Astrocyte (in vitro differentiated cells and primary cell): Measurements from ENCODE around the gene CTNNA3. TPM values are rescaled to one million over a fixed set of nuclear protein-coding genes. Genes with fewer than 3 reads are reported as not detected.

ENCODE experiments used
- DNase-seq: peaks from one replicate; pipeline ENCODE4 v3.0.0-alpha.2; 2010; ENCODE audit warnings: low read depth
- FAIRE-seq: peaks from 2 replicates; lab custom pipeline; 2011; peaks lifted over from hg19 to GRCh38; lab: Jason Lieb, UNC
- H2AFZ ChIP-seq: 2 replicates; pipeline ENCODE4 v1.6.0; 2012; ENCODE audit warnings: low read depth, low read length, inconsistent platforms
- H3K27ac ChIP-seq: 2 replicates; pipeline ENCODE4 v1.5.1; 2011; ENCODE audit warnings: low read depth, low read length, inconsistent platforms
- H3K27me3 ChIP-seq: 2 replicates; pipeline ENCODE4 v1.6.0; 2011; ENCODE audit warnings: low read length, inconsistent platforms; ENCODE audit not compliant: insufficient read depth
- H3K36me3 ChIP-seq: 2 replicates; pipeline ENCODE4 v1.5.1; 2011; ENCODE audit warnings: low read length, inconsistent platforms; ENCODE audit not compliant: insufficient read depth
- H3K4me1 ChIP-seq: 2 replicates; pipeline ENCODE4 v1.5.1; 2011; ENCODE audit warnings: low read length, inconsistent platforms; ENCODE audit not compliant: insufficient read depth
- H3K4me2 ChIP-seq: 2 replicates; pipeline ENCODE4 v1.6.0; 2012; ENCODE audit warnings: low read length, inconsistent platforms
- H3K4me3 ChIP-seq: 2 replicates; pipeline ENCODE4 v1.5.1; 2011; ENCODE audit warnings: low read depth, mild to moderate bottlenecking, low read length, inconsistent platforms; ENCODE audit not compliant: insufficient read depth
- H3K79me2 ChIP-seq: 2 replicates; pipeline ENCODE4 v1.6.0; 2012; ENCODE audit warnings: mild to moderate bottlenecking, low read length, inconsistent platforms; ENCODE audit not compliant: insufficient read depth
- H3K9ac ChIP-seq: 2 replicates; pipeline ENCODE4 v1.6.0; 2012; ENCODE audit warnings: mild to moderate bottlenecking, low read length, inconsistent platforms
- H3K9me3 ChIP-seq: 2 replicates; pipeline ENCODE4 v1.5.1; 2012; ENCODE audit warnings: low read depth, mild to moderate bottlenecking, low read length, inconsistent platforms; ENCODE audit not compliant: insufficient read depth
- H4K20me1 ChIP-seq: 2 replicates; pipeline ENCODE4 v1.6.0; 2012; ENCODE audit warnings: low read length, inconsistent platforms; ENCODE audit not compliant: insufficient read depth
- H3K27ac Mint-ChIP-seq: one replicate; pipeline ENCODE4 v1.8.0; 2021; ENCODE audit warnings: mild to moderate bottlenecking, mixed read lengths; ENCODE audit not compliant: unreplicated experiment
- H3K27me3 Mint-ChIP-seq: one replicate; pipeline ENCODE4 v1.8.0; 2021; ENCODE audit warnings: low read depth, mixed read lengths; ENCODE audit not compliant: unreplicated experiment
- H3K36me3 Mint-ChIP-seq: one replicate; pipeline ENCODE4 v1.8.0; 2021; ENCODE audit warnings: low read depth, mixed read lengths; ENCODE audit not compliant: unreplicated experiment
- H3K4me1 Mint-ChIP-seq: one replicate; pipeline ENCODE4 v1.8.0; 2021; ENCODE audit warnings: low read depth, mixed read lengths; ENCODE audit not compliant: unreplicated experiment
- H3K4me3 Mint-ChIP-seq: one replicate; pipeline ENCODE4 v1.8.0; 2021; ENCODE audit warnings: mild to moderate bottlenecking, moderate library complexity, mixed read lengths; ENCODE audit not compliant: unreplicated experiment
- H3K9me3 Mint-ChIP-seq: one replicate; pipeline ENCODE4 v1.8.0; 2021; ENCODE audit warnings: mild to moderate bottlenecking, mixed read lengths; ENCODE audit not compliant: unreplicated experiment
- CTCF ChIP-seq: IDR thresholded peaks from 2 replicates; pipeline ENCODE4 v1.5.1; 2011; ENCODE audit warnings: low read depth, mild to moderate bottlenecking, inconsistent platforms, low read length, moderate library complexity; ENCODE audit not compliant: insufficient read depth
- EZH2 ChIP-seq: IDR thresholded peaks from 2 replicates; pipeline ENCODE4 v1.6.1; 2012; ENCODE audit warnings: mild to moderate bottlenecking, low read length, inconsistent platforms; ENCODE audit not compliant: insufficient read depth
- total RNA-seq: library from RNA; stranded (reverse); gene quantifications from 2 replicates; pipeline ENCODE4 v1.2.1, GENCODE V29; 2021

The CTNNA3 gene
- total RNA-seq, 1 donor from 2014 or later, result 0.73 TPM

- Histone ChIP-seq H3K4me2 (no peak overlapping the region), H3K4me1 (no peaks in the 10 kb centered on the region), H3K9ac (no peak overlapping the region), H3K79me2 (no peaks in the 10 kb centered on the region), H3K4me3 (no peak overlapping the region), H4K20me1 (no peaks in the 10 kb centered on the region), H3K27me3 (no peaks in the 10 kb centered on the region), H3K27ac (no peak overlapping the region), H3K36me3 (no peaks in the 10 kb centered on the region), H2AFZ (no peak overlapping the region), H3K9me3 (no peaks in the 10 kb centered on the region)
- Mint-ChIP-seq H3K9me3 (no peaks in the 10 kb centered on the region), H3K4me1 (no peaks in the 10 kb centered on the region), H3K36me3 (no peaks in the 10 kb centered on the region), H3K27me3 (no peaks in the 10 kb centered on the region), H3K4me3 (no peak overlapping the region), H3K27ac (no peak overlapping the region)
- DNase-seq (no peak), FAIRE-seq (no peak)
- TF ChIP-seq EZH2 (no peak), CTCF (no peak)
These were observed 903.6 kb downstream of the CTNNA3 start for GRCh38 chr10:66792441-66792840.

- Histone ChIP-seq H3K27ac (no peak overlapping the region), H3K9ac (no peak overlapping the region), H3K4me1 (peaks cover 3% of the 10 kb centered on the region), H3K27me3 (no peaks in the 10 kb centered on the region), H3K4me3 (no peak overlapping the region), H3K36me3 (no peaks in the 10 kb centered on the region), H3K4me2 (no peak overlapping the region), H4K20me1 (no peaks in the 10 kb centered on the region), H2AFZ (no peak overlapping the region), H3K79me2 (no peaks in the 10 kb centered on the region), H3K9me3 (no peaks in the 10 kb centered on the region)
- Mint-ChIP-seq H3K4me3 (no peak overlapping the region), H3K4me1 (peaks cover 10% of the 10 kb centered on the region), H3K36me3 (no peaks in the 10 kb centered on the region), H3K27me3 (no peaks in the 10 kb centered on the region), H3K27ac (no peak overlapping the region), H3K9me3 (no peaks in the 10 kb centered on the region)
- DNase-seq (no peak), FAIRE-seq (no peak)
- TF ChIP-seq CTCF (no peak), EZH2 (no peak)
These were observed 907.6 kb downstream of the CTNNA3 start for GRCh38 chr10:66788178-66788987.

- FAIRE-seq, result no peak
- H2AFZ ChIP-seq, result no peak overlapping the region
- no peak overlapping the region for H3K27ac Mint-ChIP-seq
These were observed 909.3 kb downstream of the CTNNA3 start for GRCh38 chr10:66786709-66787108.

More at GRCh38 chr10:66786709-66787108, 909.3 kb downstream of the CTNNA3 start:
- peaks cover 7% of the 10 kb centered on the region for H3K4me1 ChIP-seq
- Mint-ChIP-seq H3K27me3 (no peaks in the 10 kb centered on the region), H3K4me3 (no peak overlapping the region), H3K9me3 (no peaks in the 10 kb centered on the region), H3K4me1 (peaks cover 21% of the 10 kb centered on the region), H3K36me3 (no peaks in the 10 kb centered on the region)
- H3K27me3 ChIP-seq, result no peaks in the 10 kb centered on the region
- no peaks in the 10 kb centered on the region for H4K20me1 ChIP-seq
- H3K27ac ChIP-seq, result no peak overlapping the region
- no peak for DNase-seq
- no peak overlapping the region for H3K9ac ChIP-seq
- no peaks in the 10 kb centered on the region for H3K79me2 ChIP-seq
- no peaks in the 10 kb centered on the region for H3K9me3 ChIP-seq
- H3K4me3 ChIP-seq, result no peak overlapping the region
- no peak overlapping the region for H3K4me2 ChIP-seq
- no peaks in the 10 kb centered on the region for H3K36me3 ChIP-seq
- no peak for TF ChIP-seq CTCF
- no peak for TF ChIP-seq EZH2
